GF-D8 (cell line): Measurements from ENCODE around the gene KIAA1549.
"Not testable (repeated sequence)": the region's sequence is repeated elsewhere in the genome, so short reads cannot be mapped to it uniquely, and the experiment has no call there.

Experiments
- DNase-seq: peaks from one replicate; lab custom pipeline; 2025; lab: John Stamatoyannopoulos, UW

KIAA1549 gene

GRCh38 chr7:138811327-138811726 is 169.9 kb downstream of the KIAA1549 start:
- not testable (repeated sequence) for DNase-seq

- DNase-seq: no peak
Measured at GRCh38 chr7:138809346-138809745, 171.8 kb downstream of the KIAA1549 start.

- no peak for DNase-seq
Measured at GRCh38 chr7:138804618-138805017, 176.6 kb downstream of the KIAA1549 start.

GRCh38 chr7:138802706-138803105 is 178.5 kb downstream of the KIAA1549 start:
- no peak for DNase-seq

GRCh38 chr7:138801256-138801655 is 179.9 kb downstream of the KIAA1549 start:
- no peak for DNase-seq

GRCh38 chr7:138799336-138800000 is 181.7 kb downstream of the KIAA1549 start:
- DNase-seq: no peak

GRCh38 chr7:138798836-138799235 is 182.4 kb downstream of the KIAA1549 start:
- no peak for DNase-seq

- no peak for DNase-seq
Measured at GRCh38 chr7:138797715-138798320, 183.4 kb downstream of the KIAA1549 start, which contains the start of the genes ATP6V0A4 and TMEM213. TSS of gene ATP6V0A4 (minus strand) at chr7:138798196. CDS start at chr7:138771247, 26,949 bp downstream. TSS of gene TMEM213 (plus strand) at chr7:138797994. CDS start at chr7:138798105, 111 bp downstream.

GRCh38 chr7:138797046-138797445 is 184.1 kb downstream of the KIAA1549 start:
- DNase-seq: not testable (repeated sequence)

GRCh38 chr7:138796038-138796615 is 185.1 kb downstream of the KIAA1549 start:
- DNase-seq: no peak

- no peak for DNase-seq
Measured at GRCh38 chr7:138785587-138786437, 195.4 kb downstream of the KIAA1549 start.

GRCh38 chr7:138784692-138785091 is 196.5 kb downstream of the KIAA1549 start:
- no peak for DNase-seq
